Spleen (tissue), 11 donors: Measurements from ENCODE around the gene ACSF3. TPM values are rescaled to one million over a fixed set of nuclear protein-coding genes. Genes with fewer than 3 reads are reported as not detected.
"Not testable (repeated sequence)": the region's sequence is repeated elsewhere in the genome, so short reads cannot be mapped to it uniquely, and the experiment has no call there.

ENCODE experiments used
- DNase-seq: peaks from one replicate; pipeline ENCODE4 v3.0.0-alpha.2; 2020
- H3K27ac ChIP-seq, 8 donors: fragments of 200-600 bp; sonication (generic) in 7 of 8; 1 replicate in 4 of 8; 2 replicates in 4 of 8; pipeline versions ENCODE4 v1.5.0 to v1.8.0; 2016 to 2021; ENCODE audit warnings: inconsistent platforms in 4 of 8, mild to moderate bottlenecking in 4 of 8, moderate library complexity in 1 of 8
- H3K27me3 ChIP-seq, 7 donors: fragments of 200-600 bp; sonication (generic) in 6 of 7; replicated peaks in 1 of 7; 1 replicate in 4 of 7; 2 replicates in 3 of 7; pipeline versions ENCODE4 v1.5.0 to v1.8.0; 2016 to 2021; ENCODE audit warnings: inconsistent platforms in 3 of 7, mild to moderate bottlenecking in 1 of 7
- H3K36me3 ChIP-seq, 6 donors: fragments of 200-600 bp; sonication (generic) in 5 of 6; 1 replicate in 4 of 6; 2 replicates in 2 of 6; pipeline versions ENCODE4 v1.5.0 to v1.8.0; 2016 to 2021; ENCODE audit warnings: inconsistent platforms in 2 of 6
- H3K4me1 ChIP-seq, 6 donors: fragments of 200-600 bp; sonication (generic) in 5 of 6; 1 replicate in 3 of 6; 2 replicates in 3 of 6; pipeline versions ENCODE4 v1.5.0 to v1.8.0; 2016 to 2021; ENCODE audit warnings: inconsistent platforms in 3 of 6
- H3K4me3 ChIP-seq, 8 donors: fragments of 200-600 bp; sonication (generic) in 7 of 8; 1 replicate in 4 of 8; 2 replicates in 4 of 8; pipeline versions ENCODE4 v1.5.0 to v1.8.0; 2016 to 2021; ENCODE audit warnings: inconsistent platforms in 4 of 8, mild to moderate bottlenecking in 4 of 8, moderate library complexity in 2 of 8
- H3K9me3 ChIP-seq, 8 donors: fragments of 200-600 bp; sonication (generic) in 7 of 8; 1 replicate in 4 of 8; 2 replicates in 4 of 8; pipeline versions ENCODE4 v1.5.0 to v1.8.0; 2016 to 2021; ENCODE audit warnings: inconsistent platforms in 4 of 8
- CTCF ChIP-seq, 11 experiments: fragments of 200-600 bp in 7 of 11; fragments of 450-650 bp in 4 of 11; sonication (generic) in 4 of 11; IDR thresholded peaks in 8 of 11; conservative IDR thresholded peaks in 3 of 11; 1 replicate in 7 of 11; 2 replicates in 4 of 11; pipeline versions ENCODE4 v1.4.0 to v1.8.0; 2016 to 2021; ENCODE audit warnings: antibody characterized with exemption in 11 of 11, inconsistent platforms in 4 of 11, mild to moderate bottlenecking in 1 of 11
- POLR2A ChIP-seq, 3 donors: fragments of 450-650 bp; IDR thresholded peaks; one replicate each; pipeline ENCODE4 v1.5.1; 2017; ENCODE audit warnings: antibody characterized with exemption in 3 of 3, mild to moderate bottlenecking in 1 of 3
- POLR2AphosphoS5 ChIP-seq, 3 donors: sonication (generic); formaldehyde crosslinking; IDR thresholded peaks; one replicate each; pipeline ENCODE4 v1.5.1; 2017; ENCODE audit warnings: antibody characterized with exemption in 3 of 3
- WGBS, 5 donors: extraction: QIAGEN DNeasy Blood & Tissue Kit in 3 of 5; methylation state at CpG; one replicate each; pipeline versions ENCODE4 v1.1.5 to v1.1.7; 2013 to 2018; 5-methylcytosine and 5-hydroxymethylcytosine counted together
- intact Hi-C: fragments of 100-400 bp; cut with DNase I; formaldehyde crosslinking; loops from one replicate; pipeline ENCODE4 v1.15.0; 2023; ENCODE audit warnings: low total_unique reads
- polyA plus RNA-seq, 3 donors: library from polyadenylated mRNA; stranded (reverse); fragments of 200-250 nt; gene quantifications; one replicate each; pipeline ENCODE4 v1.2.1, GENCODE V29; 2013
- total RNA-seq, 7 donors: library from RNA; depleted of rRNA in 3 of 7; stranded (reverse); fragments of >200 nt in 3 of 7; fragmentation: NEBNext Ultra II Directional in 4 of 7; extraction: Animal tissue kit (Norgen Biotek cat#: 25700) in 4 of 7; gene quantifications; one replicate each; pipeline versions ENCODE4 v1.1.0 to v1.2.1, GENCODE V29; 2016 to 2021
- donor health status: healthy with polysubstance abuse.
- donor health status: DM: no; HTN: no; CAD: no; lungs with moderate emphysema.
- donor health status: DM: no; HTN: no; CAD: no.
- donor health status: Bipolar disorder and iron deficiency.
- donor health status: healthy.
- donor health status: DM: no; HTN: no; CAD: no.
- donor health status: DM: yes; HTN: yes; CAD: no.

Gene ACSF3
- total and polyA plus RNA-seq, 10 donors: 35.4 to 68.1 (median 49.1) TPM

DNA sequence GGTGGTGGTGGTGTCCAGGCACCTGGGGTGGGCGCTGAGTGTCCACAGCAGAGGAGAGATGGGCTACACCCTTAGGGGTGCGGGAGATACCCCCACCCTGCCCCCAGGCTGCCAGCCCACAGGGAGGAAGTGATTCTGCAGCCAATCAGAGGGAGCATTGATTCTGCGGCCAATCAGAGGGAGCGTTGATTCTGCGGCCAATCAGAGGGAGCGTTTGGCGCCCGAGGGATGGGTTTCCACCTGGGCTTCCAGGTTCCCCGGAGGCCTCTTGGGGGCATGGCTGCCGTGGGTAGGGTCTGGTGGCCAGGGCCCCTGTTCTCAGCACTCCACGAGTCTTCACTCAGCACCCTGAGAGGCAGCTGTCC, 28.2 kb upstream of the ACSF3 start:
- no peak for TF ChIP-seq POLR2AphosphoS5 (IDR thresholded peaks at IDR 0.05)
- TF ChIP-seq CTCF (IDR thresholded peaks at IDR 0.05 in 8 of 11, conservative IDR thresholded peaks at IDR 0.05 in 3 of 11): no peak
- TF ChIP-seq POLR2A (IDR thresholded peaks at IDR 0.05): no peak
- WGBS, 5 donors: 82 to 100% (median 88%) methylated on average over 1 to 11 of the region's 11 CpGs
- peaks cover 0 to 42% (median 0%) of the 10 kb centered on the region in 7 donors for H3K27me3 ChIP-seq
- no peaks in the 10 kb centered on the region for H3K36me3 ChIP-seq
- H3K9me3 ChIP-seq: no peaks in the 10 kb centered on the region
- intact Hi-C loops: no loop called here
- H3K27ac ChIP-seq: peak overlapping the region in 4 of 8 donors; percentile 5 to 50 (median 40)
- H3K4me3 ChIP-seq: peak overlapping the region in 1 of 8 donors; percentile 25
- H3K4me1 ChIP-seq: peaks cover 0 to 46% (median 8%) of the 10 kb centered on the region in 6 donors
- DNase-seq: no peak

- no peak for TF ChIP-seq POLR2A (IDR thresholded peaks at IDR 0.05)
- no peak for TF ChIP-seq POLR2AphosphoS5 (IDR thresholded peaks at IDR 0.05)
- TF ChIP-seq CTCF (IDR thresholded peaks at IDR 0.05 in 8 of 11, conservative IDR thresholded peaks at IDR 0.05 in 3 of 11): no peak
- intact Hi-C loops: no loop called here
- WGBS, 5 donors: 80 to 86% (median 82%) methylated on average over 5 to 21 of the region's 21 CpGs
- no peak overlapping the region for H3K27ac ChIP-seq
- no peak for DNase-seq
- H3K36me3 ChIP-seq: no peaks in the 10 kb centered on the region
- H3K4me1 ChIP-seq: peaks cover 0 to 37% (median 8%) of the 10 kb centered on the region in 6 donors
- peaks cover 0 to 44% (median 0%) of the 10 kb centered on the region in 7 donors for H3K27me3 ChIP-seq
- H3K4me3 ChIP-seq: no peak overlapping the region
- H3K9me3 ChIP-seq: no peaks in the 10 kb centered on the region
These were observed 26.9 kb upstream of the ACSF3 start for GRCh38 chr16:89066721-89067120.

DNA sequence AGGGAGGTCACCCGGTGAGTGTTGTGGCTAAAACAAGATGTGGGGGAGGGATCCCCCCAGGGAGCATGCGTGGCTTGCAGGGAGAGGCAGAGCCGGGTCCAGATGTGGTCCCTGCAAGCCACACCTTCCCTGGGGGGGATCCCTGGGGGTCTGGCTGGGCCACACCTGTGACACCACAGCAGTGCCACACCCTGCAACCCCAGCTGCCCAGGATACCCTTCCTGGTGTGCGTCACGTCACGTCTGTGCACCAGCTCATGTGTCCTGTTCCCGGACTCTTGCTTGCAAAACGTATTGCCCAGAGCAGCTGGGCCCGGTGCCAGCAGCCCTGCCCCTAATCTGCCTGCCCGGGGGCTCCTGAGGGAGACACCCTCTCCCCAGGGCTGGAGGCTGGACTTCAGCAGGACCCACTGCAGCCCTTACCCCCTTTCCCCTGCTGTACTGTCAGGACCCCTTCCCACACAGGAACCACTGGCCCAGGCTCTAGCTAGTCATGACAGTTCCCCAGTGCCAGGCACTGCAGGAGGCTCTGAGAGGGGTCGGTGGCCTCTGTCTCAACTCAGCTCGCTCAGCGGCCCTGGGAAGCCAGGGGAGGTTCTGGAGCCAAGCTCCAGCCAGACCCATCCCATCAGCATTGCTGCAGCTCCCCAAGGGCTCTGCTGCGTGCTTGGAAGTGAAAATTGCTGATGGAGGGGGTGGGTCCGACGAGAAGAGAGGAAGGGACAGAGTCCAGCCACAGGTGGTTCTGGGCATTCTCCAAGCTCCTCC, 25.8 kb upstream of the ACSF3 start:
- WGBS, 5 donors: 43 to 55% (median 47%) methylated on average over 12 to 16 of the region's 16 CpGs

DNA sequence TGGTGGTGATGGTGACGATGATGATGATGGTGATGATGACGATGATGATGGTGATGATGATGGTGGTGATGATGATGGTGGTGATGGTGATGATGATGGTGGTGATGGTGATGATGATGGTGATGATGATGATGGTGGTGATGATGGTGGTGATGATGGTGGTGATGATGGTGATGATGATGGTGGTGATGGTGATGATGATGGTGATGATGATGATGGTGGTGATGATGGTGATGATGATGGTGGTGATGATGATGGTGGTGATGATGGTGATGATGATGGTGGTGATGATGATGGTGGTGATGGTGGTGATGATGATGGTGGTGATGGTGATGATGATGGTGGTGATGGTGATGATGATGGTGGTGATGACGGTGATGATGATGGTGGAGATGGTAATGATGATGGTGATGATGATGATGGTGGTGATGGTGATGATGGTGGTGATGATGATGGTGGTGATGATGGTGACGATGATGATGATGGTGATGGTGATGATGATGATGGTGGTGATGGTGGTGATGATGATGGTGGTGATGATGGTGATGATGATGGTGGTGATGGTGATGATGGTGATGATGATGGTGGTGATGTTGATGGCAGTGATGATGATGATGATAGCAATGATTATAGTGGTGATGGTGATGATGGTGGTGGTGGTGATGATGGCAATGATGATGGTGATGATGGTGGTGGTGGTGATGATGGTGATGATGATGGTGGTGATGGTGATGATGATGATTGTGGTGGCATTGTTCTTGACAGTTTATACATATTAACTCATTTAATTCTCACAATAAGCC, 24.6 kb upstream of the ACSF3 start:
- 93 to 100% (median 97%) methylated on average over 4 of the region's 4 CpGs for WGBS, 5 donors
- H3K4me3 ChIP-seq, H3K36me3 ChIP-seq, DNase-seq, H3K27ac ChIP-seq, intact Hi-C loops, H3K9me3 ChIP-seq: not testable (repeated sequence)
- H3K27me3 ChIP-seq: peaks cover 0 to 49% (median 0%) of the 10 kb centered on the region in 7 donors
- peaks cover 0 to 24% (median 8%) of the 10 kb centered on the region in 6 donors for H3K4me1 ChIP-seq

More for the DNA sequence above, 25.8 kb upstream of the ACSF3 start:
- Histone ChIP-seq H3K27ac (no peak overlapping the region), H3K27me3 (peaks cover 0 to 49% (median 0%) of the 10 kb centered on the region in 7 donors), H3K4me1 (peaks cover 0 to 33% (median 10%) of the 10 kb centered on the region in 6 donors), H3K9me3 (no peaks in the 10 kb centered on the region), H3K4me3 (no peak overlapping the region), H3K36me3 (no peaks in the 10 kb centered on the region)
- TF ChIP-seq CTCF (IDR thresholded peaks at IDR 0.05 in 8 of 11, conservative IDR thresholded peaks at IDR 0.05 in 3 of 11) (no peak), POLR2AphosphoS5 (IDR thresholded peaks at IDR 0.05) (peak in 2 of 3 donors; percentile 24 to 32), POLR2A (IDR thresholded peaks at IDR 0.05) (no peak)
- DNase-seq: no peak
- intact Hi-C loops: no loop called here
